Measurements from ENCODE around the gene CD6.
A peak's percentile ranks its signal among the peaks of the same experiment; 100 is the strongest.
"Not testable (repeated sequence)": the region's sequence is repeated elsewhere in the genome, so short reads cannot be mapped to it uniquely, and the experiment has no call there.

CD6 gene

DNA sequence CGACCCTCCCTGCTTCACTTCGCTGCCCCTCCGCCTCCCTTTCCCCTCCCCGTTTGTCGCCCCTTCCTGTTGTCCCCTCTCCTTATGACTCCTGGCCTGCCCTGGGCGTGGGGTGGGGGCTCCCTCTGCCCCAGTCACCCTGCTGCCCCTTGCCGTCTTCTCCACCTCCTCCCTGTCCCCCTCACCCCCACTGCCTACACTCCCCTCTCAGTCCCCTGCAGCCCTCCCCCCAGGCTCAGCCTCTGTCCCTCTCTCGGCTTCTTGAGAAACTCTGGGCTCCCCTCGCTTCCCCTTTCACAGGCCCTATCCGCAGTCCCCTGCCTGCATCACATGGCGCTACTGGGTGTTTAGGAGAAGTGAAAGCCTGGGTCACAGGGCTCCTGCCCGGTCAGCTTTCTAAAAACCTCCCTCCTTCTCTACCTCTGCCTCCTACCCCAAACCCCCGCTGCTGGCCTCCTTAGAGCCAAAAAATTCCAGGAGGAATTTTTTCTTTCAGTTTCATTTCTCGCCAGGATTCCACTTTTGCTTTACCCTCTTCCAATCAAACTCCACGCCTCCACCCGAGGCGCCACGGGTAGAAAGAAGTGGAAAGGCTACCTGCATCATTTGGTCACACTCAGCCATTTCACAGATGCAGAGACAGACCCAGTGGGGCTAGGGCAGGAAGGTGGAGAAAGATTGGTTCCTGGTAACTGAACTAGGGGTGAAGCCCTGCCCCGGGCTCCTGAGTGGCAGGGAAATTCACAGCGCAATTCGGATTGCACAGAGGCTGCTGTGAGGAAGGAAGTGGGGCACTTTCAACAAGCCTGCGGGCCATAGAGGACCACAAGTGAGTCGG, 19.4 kb upstream of the CD6 start, which contains the start of gene SLC15A3:
Gene SLC15A3, minus strand, starts transcription at position 273 of the 838 bp plus-strand sequence. CDS start 625 bp downstream, outside the sequence.
- DNase-seq (ENCODE audit: low spot score) = no peak

DNA sequence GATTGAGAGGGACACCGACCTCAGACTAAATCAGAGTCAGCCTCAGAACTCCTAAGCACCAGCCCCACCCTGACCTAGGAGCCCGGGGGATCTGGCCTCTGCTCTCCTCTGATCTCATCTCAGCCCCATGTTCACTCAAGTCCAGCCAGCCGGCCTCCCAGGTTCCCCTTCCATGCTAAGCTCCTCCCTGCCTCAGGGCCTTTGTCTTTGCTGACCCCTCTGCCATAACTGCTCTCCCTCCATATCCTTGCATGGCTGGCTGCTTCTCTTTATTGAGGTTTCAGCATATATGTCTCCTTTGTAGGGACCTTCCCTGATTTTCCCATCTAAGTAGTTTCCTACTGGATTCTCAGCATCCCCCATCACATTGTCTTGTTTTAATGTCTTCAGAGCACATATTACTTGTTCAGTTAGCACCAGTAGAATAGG, 18.7 kb upstream of the CD6 start:
- no peak for DNase-seq (ENCODE audit: low spot score)

DNA sequence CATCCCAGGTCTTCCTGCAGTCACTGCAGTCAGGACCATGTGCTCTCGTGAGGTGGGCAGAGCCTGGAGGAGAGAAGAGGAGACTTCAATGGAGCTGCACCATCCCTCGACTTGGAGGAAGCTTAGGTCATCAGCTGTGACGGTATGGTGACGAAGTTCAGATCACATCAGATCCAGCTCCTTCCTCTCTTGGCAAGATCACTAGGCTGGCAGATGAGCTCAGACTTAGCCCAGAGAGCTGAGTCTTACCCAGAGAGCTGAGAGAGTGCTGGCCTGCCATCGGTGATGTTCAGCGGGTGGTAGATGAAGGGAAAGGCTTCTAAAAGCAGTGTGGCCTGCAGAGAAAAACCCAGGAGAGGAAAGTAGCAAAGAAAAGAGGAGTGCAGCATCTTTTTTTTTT, 17.7 kb upstream of the CD6 start:
- no peak for DNase-seq (ENCODE audit: low spot score)

DNA sequence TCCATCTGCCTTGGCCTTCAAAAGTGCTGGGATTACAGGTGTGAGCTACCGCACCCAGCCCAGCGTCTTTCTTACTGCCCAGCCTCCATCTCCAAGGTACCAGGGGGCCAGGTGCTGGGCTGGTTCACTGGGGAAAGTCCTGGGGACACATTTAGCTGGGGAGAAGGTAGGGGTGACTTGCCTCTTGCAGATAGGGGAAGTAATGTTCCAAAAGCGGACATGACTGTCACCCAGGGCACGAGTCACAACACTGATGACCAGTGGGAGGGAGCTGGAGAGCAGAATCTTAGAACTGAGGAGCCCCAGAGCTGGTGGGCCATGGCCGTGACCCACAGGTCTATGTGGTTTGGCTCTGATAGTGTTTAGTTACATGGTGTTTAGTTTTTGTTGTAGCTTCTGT, 17.1 kb upstream of the CD6 start:
- DNase-seq (ENCODE audit: low spot score) = no peak

DNA sequence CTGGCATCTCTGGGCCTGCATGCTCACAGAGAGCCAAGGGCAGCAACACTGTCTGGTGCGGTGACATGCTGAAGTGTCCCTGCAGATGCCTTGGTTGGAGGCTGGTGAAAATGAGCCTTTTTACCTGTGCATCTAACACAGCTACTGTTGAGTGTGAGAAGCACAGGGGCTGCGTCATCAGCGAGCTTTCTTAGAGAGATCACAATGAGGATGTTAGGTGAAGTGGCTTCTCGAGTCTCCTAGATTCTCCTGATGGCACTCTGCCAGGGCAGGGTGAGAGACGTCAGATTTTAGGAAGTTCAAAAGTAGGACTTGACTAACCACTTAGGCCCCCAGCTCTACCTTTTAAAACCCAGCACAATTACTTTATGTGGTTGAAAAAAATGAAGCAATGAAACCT, 15.9 kb upstream of the CD6 start:
- no peak for DNase-seq (ENCODE audit: low spot score)

DNA sequence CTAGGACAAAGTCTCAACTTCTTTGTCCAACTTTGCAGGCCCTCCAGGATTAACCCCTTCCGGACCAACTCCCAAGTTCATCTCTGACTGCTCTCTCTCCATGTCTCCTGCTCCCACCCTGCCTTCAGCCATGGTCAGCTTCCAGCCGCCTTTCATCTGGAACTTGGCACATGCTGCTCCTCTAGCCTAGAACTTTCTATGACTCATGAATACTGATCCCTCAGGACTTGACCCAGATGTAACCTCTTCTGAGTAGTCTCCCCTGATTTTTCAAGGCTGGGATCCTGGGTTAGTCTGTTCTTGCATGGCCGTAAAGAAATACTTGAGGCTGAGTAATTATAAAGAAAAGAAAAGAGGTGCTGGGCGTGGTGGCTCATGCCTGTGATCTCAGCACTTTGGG, 14.3 kb upstream of the CD6 start:
- DNase-seq (ENCODE audit: low spot score) = no peak

DNA sequence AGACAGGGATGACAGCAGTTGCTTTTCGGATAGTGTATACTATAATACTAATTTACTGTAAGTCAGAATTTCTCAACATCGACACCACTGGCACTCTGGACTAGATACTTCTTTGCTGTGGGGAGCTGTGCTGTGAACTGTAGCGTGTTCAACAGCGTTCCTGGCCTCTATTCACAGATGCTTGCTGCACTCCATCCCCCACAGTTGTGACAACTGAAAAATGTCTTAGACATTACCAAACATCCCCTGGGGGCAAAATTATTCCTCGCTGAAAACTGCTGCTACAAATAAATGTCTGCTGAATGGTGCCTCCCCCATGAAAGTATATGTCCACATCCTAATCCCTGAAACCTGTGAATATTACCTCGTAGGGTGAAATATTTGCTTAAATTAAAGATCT, 12.0 kb upstream of the CD6 start:
- no peak for DNase-seq (ENCODE audit: low spot score)

DNA sequence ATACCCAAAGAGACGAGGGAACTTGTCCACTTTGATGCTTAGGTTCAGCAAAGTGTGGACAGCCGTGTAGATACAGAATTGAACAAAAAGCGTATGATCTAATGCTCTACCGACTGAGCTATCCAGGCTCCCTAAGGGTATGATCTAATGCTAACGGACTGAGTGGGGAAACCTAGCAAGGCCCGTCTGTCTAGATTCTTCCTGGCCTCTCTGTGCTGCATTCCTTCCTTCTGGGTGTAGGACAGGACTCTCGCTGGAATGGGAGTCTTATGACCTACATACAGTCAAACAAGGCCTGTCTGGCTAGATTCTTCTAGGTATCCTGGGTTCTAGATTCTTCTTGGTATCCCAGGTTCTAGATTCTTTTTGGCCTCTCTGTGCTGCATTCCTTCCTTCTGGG, 11.1 kb upstream of the CD6 start:
- DNase-seq (ENCODE audit: low spot score) = no peak

DNA sequence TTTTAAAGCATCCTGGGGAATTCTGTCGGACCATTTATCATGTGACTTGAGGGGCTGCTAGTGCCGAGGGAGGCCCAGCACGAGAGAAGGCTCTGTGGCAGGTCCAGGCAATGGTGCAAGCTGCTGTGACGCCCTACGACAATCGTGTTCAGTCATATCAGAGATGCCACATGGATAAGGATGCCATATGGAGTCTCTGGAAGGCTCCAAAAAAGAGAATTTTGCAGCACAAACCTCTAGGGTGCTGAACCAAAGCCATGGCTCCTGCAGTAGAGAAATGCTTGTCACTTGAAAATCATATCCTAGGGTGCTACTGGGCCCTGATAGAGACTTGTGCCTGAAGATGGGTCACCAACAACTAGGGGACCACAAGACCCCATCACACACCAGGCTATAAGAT, 6.7 kb upstream of the CD6 start:
- DNase-seq (ENCODE audit: low spot score) = no peak

DNA sequence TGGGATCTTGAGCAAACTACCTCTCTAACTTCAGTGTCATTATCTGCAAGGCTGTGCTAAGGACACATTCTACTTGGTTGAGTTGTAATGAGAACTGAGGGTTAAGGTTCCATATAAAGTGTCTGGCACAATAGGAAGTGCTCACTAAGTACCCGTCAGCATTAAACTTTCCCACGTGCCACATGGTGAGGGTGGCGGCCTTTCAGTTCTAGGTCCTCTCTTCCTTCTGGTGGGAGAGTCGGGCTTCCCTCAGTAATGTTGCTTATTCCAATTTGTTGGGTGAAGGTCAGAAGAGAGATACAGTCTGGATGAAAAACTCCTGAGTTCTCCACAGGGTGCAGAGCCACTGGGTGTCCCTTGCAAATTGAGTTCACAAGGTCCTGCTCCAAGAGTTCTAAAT, 4.6 kb upstream of the CD6 start:
- no peak for DNase-seq (ENCODE audit: low spot score)

DNA sequence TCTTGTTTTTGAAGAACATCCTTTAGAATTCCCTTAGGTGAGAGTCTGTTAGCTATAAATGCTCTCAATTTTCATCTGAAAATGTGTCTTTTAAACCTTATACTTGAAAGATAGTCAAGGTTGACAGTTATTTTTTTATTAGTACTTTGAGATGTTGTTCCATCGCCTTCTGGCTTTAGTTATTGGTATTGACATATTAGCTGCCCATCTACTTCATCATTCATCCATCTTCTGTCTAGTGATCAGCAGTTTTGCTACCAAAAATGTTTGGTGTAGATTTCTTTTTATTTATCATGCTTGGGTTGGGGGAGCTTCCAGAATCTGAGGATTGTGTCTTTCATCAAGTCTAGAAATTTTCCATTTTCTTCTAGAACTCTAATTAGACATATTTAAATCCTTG, 3.3 kb upstream of the CD6 start:
- DNase-seq (ENCODE audit: low spot score) = no peak

DNA sequence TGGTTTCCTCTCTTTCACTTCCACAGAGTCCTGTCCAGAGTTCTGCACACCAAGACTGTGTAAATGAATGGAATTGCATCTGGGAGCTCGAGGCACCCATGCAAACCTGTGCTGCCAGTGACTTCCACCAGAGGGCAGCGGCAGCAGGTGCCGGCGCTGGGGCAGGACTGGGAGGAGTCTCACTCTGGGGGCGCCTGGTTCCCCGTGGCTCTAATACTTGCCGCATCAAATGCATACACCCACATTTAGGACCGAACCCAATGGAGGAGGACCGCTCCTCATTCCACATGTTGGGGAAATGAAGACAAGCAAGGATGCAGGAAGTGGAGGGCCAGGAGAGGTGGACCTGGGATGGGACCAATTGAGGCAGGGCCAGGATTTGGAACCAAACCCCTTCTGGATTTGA, 1.1 kb upstream of the CD6 start:
- DNase-seq (ENCODE audit: low spot score) = peak; percentile 86

DNA sequence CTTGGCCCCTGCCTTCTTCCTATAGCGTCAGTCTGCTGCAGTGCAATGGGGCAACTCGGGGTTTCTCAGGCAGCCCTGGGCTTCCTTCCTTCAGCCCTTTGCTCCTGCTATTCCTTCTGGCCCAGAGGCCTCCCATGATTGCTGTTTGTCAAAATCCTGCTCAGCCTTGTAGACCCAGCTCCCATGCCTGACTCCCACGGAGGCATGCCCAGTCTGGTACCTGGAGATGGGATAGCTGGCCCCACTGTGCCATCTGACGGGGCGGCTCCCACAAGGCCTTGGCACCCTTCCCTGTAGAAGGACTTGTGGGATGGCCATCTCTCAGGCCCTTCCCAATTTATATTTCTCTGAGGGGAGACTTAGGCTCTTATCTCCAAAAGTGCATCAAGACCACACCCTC, 590 bp upstream of the CD6 start:
- DNase-seq (ENCODE audit: low spot score) = no peak

DNA sequence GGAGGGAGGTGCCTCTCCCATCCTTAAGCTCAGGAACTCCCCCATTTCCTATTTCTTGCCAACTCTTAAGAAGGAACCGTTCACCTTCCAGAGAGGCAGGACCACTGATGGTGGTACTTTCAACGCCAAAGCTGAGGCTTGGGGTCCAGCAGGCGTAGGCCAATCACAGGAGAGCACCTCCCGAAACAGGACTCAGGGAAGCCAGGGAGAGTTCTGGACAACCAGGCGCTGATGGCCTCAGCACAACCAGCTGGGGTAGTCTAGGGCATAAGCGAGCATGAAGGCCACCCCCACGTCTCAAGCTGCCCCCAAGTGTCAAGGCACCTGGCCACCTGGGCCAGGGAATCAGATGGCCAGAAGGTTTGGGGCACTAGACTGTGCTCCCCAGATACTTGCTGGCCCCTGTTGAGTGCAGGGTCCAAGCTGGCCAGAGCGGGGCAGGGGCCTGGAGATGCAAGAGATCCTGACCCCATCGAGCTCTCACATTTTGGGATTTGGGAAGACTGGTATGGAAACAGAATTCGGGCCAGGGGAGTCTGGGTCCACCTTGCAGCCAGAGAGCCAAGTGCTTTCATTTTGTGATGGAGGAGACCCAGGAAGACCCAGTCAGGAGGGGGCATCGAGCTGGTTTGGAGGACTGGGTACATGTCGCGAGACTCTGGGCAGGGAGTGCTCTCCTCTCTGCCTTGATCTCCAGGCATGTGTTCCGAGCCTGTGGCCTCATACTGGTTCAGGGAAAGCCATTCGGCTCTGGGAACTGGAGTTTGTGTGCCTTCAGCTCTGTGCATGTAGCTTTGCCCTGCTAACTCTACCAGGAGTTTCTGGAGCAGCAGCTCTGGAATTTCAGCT, 926 bp downstream of the CD6 start:
- no peak for DNase-seq (ENCODE audit: low spot score)

DNA sequence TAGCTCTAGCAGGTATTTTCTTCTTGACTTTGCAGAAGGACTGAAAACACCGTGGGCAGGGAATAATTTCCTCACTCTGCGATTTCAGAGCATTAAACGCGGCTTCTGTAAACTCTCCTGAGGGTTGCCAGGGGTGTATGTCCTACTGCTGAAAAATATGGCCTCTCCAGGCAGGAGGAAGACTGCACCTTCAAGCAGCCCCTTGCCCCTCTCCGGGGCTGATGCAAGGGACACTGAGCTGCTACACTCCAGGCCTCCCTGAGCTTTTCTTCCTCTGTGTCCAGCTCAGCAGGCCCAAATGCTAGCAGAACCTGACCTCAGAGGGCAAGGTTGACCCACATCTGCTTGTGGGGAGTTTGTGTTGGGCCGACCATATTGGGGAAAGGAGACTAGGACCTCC, 2.2 kb downstream of the CD6 start:
- no peak for DNase-seq (ENCODE audit: low spot score)

DNA sequence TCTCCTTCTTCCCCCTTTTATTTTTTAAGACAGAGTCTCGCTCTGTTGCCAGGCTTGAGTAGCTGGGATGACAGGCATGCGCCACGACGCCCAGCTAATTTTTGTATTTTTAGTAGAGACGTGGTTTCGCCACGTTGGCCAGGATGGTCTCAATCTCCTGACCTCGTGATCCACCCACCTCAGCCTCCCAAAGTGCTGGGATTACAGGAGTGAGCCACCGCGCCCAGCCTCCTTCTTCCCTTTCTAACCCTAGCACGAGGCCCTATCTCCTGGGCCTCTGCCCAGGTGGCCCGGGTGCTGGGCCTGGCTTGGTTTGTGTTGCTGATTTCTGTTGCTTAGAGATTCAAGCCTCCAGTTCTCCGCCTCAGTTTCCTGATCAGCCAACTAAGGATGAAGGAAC, 2.8 kb downstream of the CD6 start:
- DNase-seq (ENCODE audit: low spot score) = not testable (repeated sequence)

DNA sequence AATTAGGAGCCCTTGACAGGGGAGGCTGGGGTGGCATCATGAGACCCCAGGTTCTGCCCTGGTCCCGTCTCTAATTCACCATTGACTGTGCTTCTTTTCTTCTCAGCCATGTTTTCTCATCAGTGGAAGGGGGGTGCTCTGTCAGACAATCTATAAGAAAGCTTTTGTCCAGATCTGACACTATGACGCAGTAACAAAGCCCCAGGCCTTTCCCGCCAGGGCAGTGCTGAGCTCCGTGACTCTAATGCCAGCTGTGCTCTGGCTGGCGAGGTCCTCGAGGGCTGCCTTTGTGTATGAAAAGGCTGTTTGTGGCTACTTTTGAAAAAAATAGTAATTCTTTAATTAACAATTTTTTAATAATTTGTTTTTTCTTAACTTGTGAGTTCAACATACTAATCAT, 3.2 kb downstream of the CD6 start:
- no peak for DNase-seq (ENCODE audit: low spot score)

DNA sequence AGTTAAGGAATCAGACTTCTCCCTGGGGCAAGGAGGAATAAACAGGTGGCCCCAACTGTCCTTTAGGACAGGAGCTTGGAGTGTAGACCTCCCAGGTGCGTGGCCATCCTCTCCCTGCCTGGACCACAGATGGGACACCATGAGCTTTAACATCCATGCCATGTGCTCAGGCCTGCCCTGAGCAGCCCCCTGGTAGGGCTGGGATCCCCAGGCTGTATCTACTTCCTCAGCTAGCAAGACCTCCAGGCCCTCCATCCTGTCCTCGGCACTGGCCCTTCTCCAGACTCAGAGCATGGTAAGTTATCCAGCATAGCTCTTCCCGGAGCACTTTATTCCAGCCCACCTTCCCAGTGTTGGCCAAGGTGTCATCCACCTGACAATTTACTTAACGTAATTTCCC, 5.7 kb downstream of the CD6 start:
- no peak for DNase-seq (ENCODE audit: low spot score)

DNA sequence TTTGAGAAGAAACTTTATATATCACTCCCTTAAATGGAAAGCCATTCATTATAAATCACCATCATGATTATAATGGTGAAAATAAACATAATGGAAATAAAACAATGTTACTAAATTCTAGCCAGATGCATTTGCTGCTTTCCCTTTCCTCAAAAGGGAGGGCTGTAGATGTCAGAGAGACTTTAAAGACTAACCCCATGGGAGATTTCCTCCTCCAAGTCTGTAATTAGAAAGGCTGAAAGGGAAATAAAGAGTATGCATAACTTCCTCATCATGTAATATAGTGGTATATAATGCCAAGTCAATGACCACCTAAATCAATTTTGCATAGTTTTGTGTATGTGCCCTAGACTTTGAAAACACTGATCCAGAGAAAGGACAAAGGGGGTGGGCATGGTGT, 6.4 kb downstream of the CD6 start:
- no peak for DNase-seq (ENCODE audit: low spot score)

DNA sequence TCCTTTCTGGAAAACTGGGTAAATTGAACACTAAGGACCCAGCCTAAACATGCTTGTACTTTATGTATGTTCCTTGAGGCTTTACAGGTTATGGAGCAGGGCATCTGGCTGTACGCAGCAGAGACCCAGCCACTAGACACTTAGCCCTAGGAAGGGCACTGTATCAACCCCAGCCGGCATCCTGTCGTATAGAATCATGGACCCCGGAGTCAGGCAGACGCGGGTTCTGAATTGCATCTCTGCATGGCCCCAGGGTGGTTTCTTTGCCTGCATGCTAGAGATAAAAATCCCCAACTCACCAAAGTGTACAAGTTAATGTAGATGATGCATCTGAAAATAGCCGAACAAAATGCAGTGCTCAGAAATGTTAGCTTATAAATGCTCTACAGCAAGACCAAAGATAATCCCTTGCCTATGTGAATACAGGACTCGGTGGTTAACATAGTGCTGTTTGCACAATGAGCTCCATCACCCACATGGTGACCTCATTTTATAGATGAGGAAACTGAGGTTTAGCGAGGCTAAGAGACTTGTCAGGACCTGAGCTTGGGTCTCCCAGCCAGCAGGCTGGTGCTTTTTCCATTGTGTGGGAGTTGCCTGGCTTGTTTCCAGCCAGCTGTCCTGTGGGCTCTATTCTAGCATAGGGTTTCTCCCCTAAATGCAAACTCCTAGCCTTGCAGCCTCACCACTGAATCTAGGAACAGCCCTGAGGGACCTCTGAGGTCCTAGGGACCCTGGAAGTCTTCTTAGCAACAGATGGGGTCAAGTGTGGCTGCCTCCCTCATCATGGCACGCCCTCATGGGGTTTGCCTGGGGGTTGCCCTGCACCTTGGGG, 7.3 kb downstream of the CD6 start:
- DNase-seq (ENCODE audit: low spot score) = no peak

DNA sequence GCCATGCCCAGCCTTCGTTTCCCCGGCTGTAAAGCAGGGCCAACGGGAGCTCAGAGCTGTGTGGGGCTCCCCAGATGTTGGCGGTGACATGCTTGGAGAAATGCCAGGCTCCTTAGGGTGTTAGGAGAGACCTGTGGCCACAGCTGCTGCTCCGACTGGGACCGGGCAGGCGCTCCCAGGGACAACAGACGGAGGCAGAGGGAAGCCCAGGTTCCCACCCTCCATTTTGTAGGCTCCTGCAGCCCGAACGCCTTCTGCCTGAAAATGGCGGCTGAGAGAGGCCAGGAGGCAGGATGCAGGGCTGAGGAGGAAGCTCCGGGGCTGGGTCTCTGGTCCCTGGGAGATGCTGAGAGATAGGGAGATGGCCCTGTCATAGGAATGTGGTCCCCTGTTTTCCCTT, 10.0 kb downstream of the CD6 start:
- DNase-seq (ENCODE audit: low spot score) = no peak

DNA sequence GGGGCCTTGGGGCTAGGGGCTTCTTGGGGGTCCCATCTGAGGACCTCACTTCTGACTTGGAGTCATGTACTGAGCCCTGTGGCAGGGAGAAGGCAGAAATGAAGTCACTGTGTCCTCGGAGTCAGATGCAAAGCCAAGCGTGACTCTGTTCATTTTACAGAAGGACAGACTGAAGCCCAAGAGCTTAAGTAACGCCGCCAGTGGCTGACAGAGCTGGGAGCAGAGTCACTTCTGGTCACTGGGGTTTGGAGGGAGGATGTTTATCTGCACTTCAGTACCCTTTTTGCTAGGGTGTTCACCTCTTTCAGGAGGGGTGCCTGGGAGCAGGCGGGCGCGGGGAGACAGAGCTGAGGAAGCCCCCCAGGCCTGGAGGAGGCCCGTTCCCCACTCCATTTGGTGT, 10.7 kb downstream of the CD6 start:
- DNase-seq (ENCODE audit: low spot score) = no peak

Data from D341Med (cell line).